ENCODE results near the gene CYP46A1. TPM values are rescaled to one million over a fixed set of nuclear protein-coding genes. Genes with fewer than 3 reads are reported as not detected.

Gene CYP46A1
- total RNA-seq, 4 donors from 2014 or later: 0.18 to 2.2 (median 0.45) TPM

- Histone ChIP-seq H3K27ac (no peak overlapping the region), H3K27me3 (no peaks in the 10 kb centered on the region), H3K4me1 (peaks cover 0 to under 1% of the 10 kb centered on the region in 2 donors), H3K4me3 (no peak overlapping the region), H3K36me3 (no peaks in the 10 kb centered on the region), H3K9me3 (no peaks in the 10 kb centered on the region)
- DNase-seq (no peak), ATAC-seq (no peak)
- intact Hi-C loops (cut with DNase I; ENCODE audit: low total_unique reads) (no loop called here), in situ Hi-C loops (cut with MboI; ENCODE audit: low sequenced_read_pairs in 4 of 4) (no loop called here)
- TF ChIP-seq POLR2A (IDR thresholded peaks at IDR 0.05) (no peak), CTCF (IDR thresholded peaks at IDR 0.05 in 4 of 5, conservative IDR thresholded peaks at IDR 0.05 in 1 of 5) (no peak)
These were observed 6.6 kb upstream of the CYP46A1 start for GRCh38 chr14:99677231-99678140.

- no peaks in the 10 kb centered on the region for H3K9me3 ChIP-seq
- no peak for ATAC-seq
- in situ Hi-C loops (cut with MboI; ENCODE audit: low sequenced_read_pairs in 4 of 4) (no loop called here), intact Hi-C loops (cut with DNase I; ENCODE audit: low total_unique reads) (no loop called here)
- H3K4me3 ChIP-seq: no peak overlapping the region
- no peak for DNase-seq
- H3K27ac ChIP-seq: no peak overlapping the region
- H3K36me3 ChIP-seq: no peaks in the 10 kb centered on the region
- TF ChIP-seq POLR2A (IDR thresholded peaks at IDR 0.05) (no peak), CTCF (IDR thresholded peaks at IDR 0.05 in 4 of 5, conservative IDR thresholded peaks at IDR 0.05 in 1 of 5) (no peak)
- peaks cover 4 to 7% of the 10 kb centered on the region in 2 donors for H3K4me1 ChIP-seq
- no peaks in the 10 kb centered on the region for H3K27me3 ChIP-seq
These were observed 5.9 kb upstream of the CYP46A1 start for GRCh38 chr14:99678198-99678597.

- no peak for DNase-seq
These were observed 5.0 kb upstream of the CYP46A1 start for GRCh38 chr14:99679111-99679510.

GRCh38 chr14:99679543-99679942 is 4.6 kb upstream of the CYP46A1 start:
- no peak overlapping the region for H3K4me3 ChIP-seq
- TF ChIP-seq POLR2A (IDR thresholded peaks at IDR 0.05) (no peak), CTCF (IDR thresholded peaks at IDR 0.05 in 4 of 5, conservative IDR thresholded peaks at IDR 0.05 in 1 of 5) (no peak)
- no peaks in the 10 kb centered on the region for H3K9me3 ChIP-seq
- peaks cover 5 to 11% of the 10 kb centered on the region in 2 donors for H3K4me1 ChIP-seq
- H3K27ac ChIP-seq: no peak overlapping the region
- ATAC-seq (no peak), DNase-seq (no peak)
- no peaks in the 10 kb centered on the region for H3K27me3 ChIP-seq
- no peaks in the 10 kb centered on the region for H3K36me3 ChIP-seq
- intact Hi-C loops (cut with DNase I; ENCODE audit: low total_unique reads) (no loop called here), in situ Hi-C loops (cut with MboI; ENCODE audit: low sequenced_read_pairs in 4 of 4) (no loop called here)

More at GRCh38 chr14:99679111-99679510, 5.0 kb upstream of the CYP46A1 start:
- H3K4me3 ChIP-seq: no peak overlapping the region
- no peaks in the 10 kb centered on the region for H3K27me3 ChIP-seq
- no peaks in the 10 kb centered on the region for H3K9me3 ChIP-seq
- intact Hi-C loops (cut with DNase I; ENCODE audit: low total_unique reads): no loop called here
- no peaks in the 10 kb centered on the region for H3K36me3 ChIP-seq
- in situ Hi-C loops (cut with MboI; ENCODE audit: low sequenced_read_pairs in 4 of 4): no loop called here
- TF ChIP-seq CTCF (IDR thresholded peaks at IDR 0.05 in 4 of 5, conservative IDR thresholded peaks at IDR 0.05 in 1 of 5) (no peak), POLR2A (IDR thresholded peaks at IDR 0.05) (no peak)
- no peak for ATAC-seq
- H3K4me1 ChIP-seq: peaks cover 4 to 11% of the 10 kb centered on the region in 2 donors
- H3K27ac ChIP-seq: no peak overlapping the region
